K562 (cell line): ENCODE measurements around the gene TTYH2. TPM values are rescaled to one million over a fixed set of nuclear protein-coding genes. Genes with fewer than 3 reads are reported as not detected.
A peak's percentile ranks its signal among the peaks of the same experiment; 100 is the strongest.

Source experiments
- ATAC-seq: fragments of 200-7000 bp; cut with Tn5 transposase; 3 replicates; pipeline ENCODE4 v1.9.1; 2020; ENCODE audit warnings: moderate library complexity
- BruUV-seq: library from RNA; stranded (reverse); fragments of 400-500 nt; replicated peaks from 2 replicates; lab custom pipeline; 2021; lab: Mats Ljungman, UMichigan
- CTCF ChIA-PET: fragments of 300-600 bp; formaldehyde crosslinking; extraction: SDS; loops from one replicate; lab custom pipeline; 2021; ENCODE audit warnings: low intra/inter-chr PET ratio; lab: Yijun Ruan, JAX
- POLR2A ChIA-PET: fragments of 300-600, 350-650 bp; sonication (Branson Sonifier 250); formaldehyde crosslinking; extraction: SDS; loops from one replicate; lab custom pipeline; 2021; ENCODE audit warnings: antibody characterized with exemption, inconsistent platforms; lab: Yijun Ruan, JAX
- DNase-seq, 4 experiments: peaks; one replicate each; pipeline versions ENCODE4 v3.0.0 to v3.0.0-alpha.2; 2011 to 2018; ENCODE audit warnings: low spot score in 3 of 4, mixed read lengths in 3 of 4; ENCODE audit errors: extremely low read depth in 1 of 4
- FAIRE-seq: peaks from 2 replicates; lab custom pipeline; 2011; peaks lifted over from hg19 to GRCh38; lab: Jason Lieb, UNC
- H2AFZ ChIP-seq: 2 replicates; pipeline ENCODE4 v1.6.0; 2011; ENCODE audit warnings: low read depth, low read length, control low read depth, inconsistent platforms
- H3K27ac ChIP-seq: fragments of 200-600 bp; 3 replicates; pipeline ENCODE4 v1.8.0; 2011; ENCODE audit warnings: low read depth, mild to moderate bottlenecking, control low read depth, inconsistent platforms, low read length, moderate library complexity, mixed read lengths; ENCODE audit errors: extremely low read depth
- H3K27me3 ChIP-seq, 2 experiments: fragments of 300-600 bp in 1 of 2; 2 replicates in 1 of 2; 3 replicates in 1 of 2; pipeline versions ENCODE4 v1.6.0 to v1.8.0; 2011; ENCODE audit warnings: inconsistent platforms in 2 of 2, low read length in 2 of 2, mild to moderate bottlenecking in 1 of 2, mixed read lengths in 1 of 2, moderate library complexity in 1 of 2; ENCODE audit not compliant: control insufficient read depth in 2 of 2, insufficient read depth in 2 of 2
- H3K36me3 ChIP-seq: fragments of 300-600 bp; 3 replicates; pipeline ENCODE4 v1.8.0; 2011; ENCODE audit warnings: mild to moderate bottlenecking, low read length, inconsistent platforms; ENCODE audit not compliant: control insufficient read depth, insufficient read depth
- H3K4me1 ChIP-seq, 2 experiments: fragments of 200-600 bp in 1 of 2; replicated peaks in 1 of 2; 2 replicates in 1 of 2; 3 replicates in 1 of 2; pipeline versions ENCODE4 v1.5.1 to v1.8.0; 2011; ENCODE audit warnings: inconsistent platforms in 2 of 2, low read length in 2 of 2, mild to moderate bottlenecking in 1 of 2, mixed read lengths in 1 of 2, moderate library complexity in 1 of 2; ENCODE audit not compliant: control insufficient read depth in 2 of 2, insufficient read depth in 2 of 2
- H3K4me2 ChIP-seq: 2 replicates; pipeline ENCODE4 v1.6.1; 2011; ENCODE audit warnings: low read length, control low read depth, inconsistent platforms, mixed read lengths; ENCODE audit not compliant: insufficient read depth
- H3K4me3 ChIP-seq: fragments of 200-600 bp; sonication (generic), shearing (Covaris generic); 2 replicates; pipeline ENCODE4 v1.5.1; 2016; ENCODE audit warnings: control low read depth, inconsistent platforms
- H3K79me2 ChIP-seq: fragments of 200-600 bp; 3 replicates; pipeline ENCODE4 v1.8.0; 2011; ENCODE audit warnings: low read length, inconsistent platforms; ENCODE audit not compliant: control insufficient read depth, insufficient read depth
- H3K9ac ChIP-seq, 2 experiments: 2 replicates each; pipeline versions ENCODE4 v1.6.0 to v1.6.1; 2011; ENCODE audit warnings: low read depth in 2 of 2, low read length in 2 of 2, control low read depth in 1 of 2, inconsistent platforms in 1 of 2, mild to moderate bottlenecking in 1 of 2, mixed read lengths in 1 of 2; ENCODE audit not compliant: insufficient read depth in 1 of 2
- H3K9me1 ChIP-seq: one replicate; pipeline ENCODE4 v1.6.0; 2011; ENCODE audit warnings: inconsistent platforms, mild to moderate bottlenecking, low read length, moderate library complexity; ENCODE audit not compliant: control insufficient read depth, insufficient read depth
- H3K9me3 ChIP-seq: replicated peaks from 2 replicates; pipeline ENCODE4 v1.5.1; 2011; ENCODE audit warnings: low read depth, low read length, inconsistent platforms; ENCODE audit not compliant: control insufficient read depth, insufficient read depth
- H4K20me1 ChIP-seq: replicated peaks from 2 replicates; pipeline ENCODE4 v1.6.1; 2011; ENCODE audit warnings: low read length, inconsistent platforms, mixed read lengths; ENCODE audit not compliant: control insufficient read depth, insufficient read depth
- EP400 ChIP-seq: fragments of 450-650 bp; IDR thresholded peaks from 2 replicates; pipeline ENCODE4 v1.6.1; 2017; ENCODE audit warnings: antibody characterized with exemption, mild to moderate bottlenecking, moderate library complexity
- ERF ChIP-seq: fragments of 450-650 bp; formaldehyde crosslinking; IDR thresholded peaks from 2 replicates; pipeline ENCODE4 v1.4.0; 2020; ENCODE audit warnings: mild to moderate bottlenecking, mixed read lengths
- FOXA3 ChIP-seq, 2 experiments: fragments of 450-650 bp in 1 of 2; sonication (generic) in 1 of 2; formaldehyde crosslinking; IDR thresholded peaks in 1 of 2; conservative IDR thresholded peaks in 1 of 2; 2 replicates each; pipeline versions ENCODE4 v1.4.0 to v1.8.0; 2020 to 2022; ENCODE audit warnings: mild to moderate bottlenecking in 2 of 2, missing genetic modification reagents in 1 of 2
- MTA1 ChIP-seq: fragments of 450-650 bp; IDR thresholded peaks from 2 replicates; pipeline ENCODE4 v1.6.1; 2017; ENCODE audit warnings: borderline replicate concordance
- PRMT5 ChIP-seq: sonication (generic); formaldehyde crosslinking; IDR thresholded peaks from 2 replicates; pipeline ENCODE4 v1.5.0; 2020; ENCODE audit warnings: missing genetic modification reagents
- TEAD4 ChIP-seq, 2 experiments: sonication (generic) in 1 of 2; formaldehyde crosslinking in 1 of 2; IDR thresholded peaks; 2 replicates each; pipeline versions ENCODE4 v1.6.1 to v1.8.0; 2012 to 2022; ENCODE audit warnings: borderline replicate concordance in 1 of 2, inconsistent platforms in 1 of 2, low read length in 1 of 2, mild to moderate bottlenecking in 1 of 2, missing genetic modification reagents in 1 of 2
- WGBS: fragments of 100-300 bp; shearing (Covaris generic); methylation state at CpG from one replicate; pipeline ENCODE4 v1.1.6; 2016; ENCODE audit warnings: low coverage, mixed read lengths; ENCODE audit not compliant: insufficient coverage; ENCODE audit errors: missing lambda C conversion rate; 5-methylcytosine and 5-hydroxymethylcytosine counted together
- in situ Hi-C: fragments of 300-500 bp; cut with MboI; formaldehyde crosslinking; loops from 4 replicates; pipeline ENCODE4 v1.15.0; 2018; ENCODE audit warnings: inconsistent platforms, mixed read lengths
- intact Hi-C: fragments of 100-400 bp; cut with micrococcal nuclease; formaldehyde crosslinking; loops from 2 replicates; pipeline ENCODE4 v1.14.2; 2022
- polyA plus RNA-seq, 8 experiments: library from polyadenylated mRNA; depleted of rRNA in 4 of 8; stranded (reverse) in 5 of 8; unstranded in 3 of 8; fragments of >200 nt; fragmentation: Nextera tagmentation in 2 of 8; fragmentation: Illumina TruSeq in 1 of 8; extraction: Ambion mirVana in 2 of 8; extraction: Trizol in 1 of 8; gene quantifications; 2 replicates each; pipeline versions ENCODE4 v1.2.1 to v1.2.3, GENCODE V29; 2011 to 2014; ENCODE audit warnings: inconsistent platforms in 1 of 8, missing spikeins in 1 of 8
- total RNA-seq, 7 experiments: library from RNA; depleted of rRNA in 6 of 7; stranded (reverse); fragments of >200 nt in 6 of 7; fragmentation: Illumina TruSeq in 2 of 7; extraction: Trizol in 2 of 7; gene quantifications; 2 replicates each; pipeline versions ENCODE4 v1.2.1 to v1.2.3, GENCODE V29; 2011 to 2021; ENCODE audit warnings: low replicate concordance in 1 of 7
- TF ChIP-seq, protein P1 (sequence below): fragments of 450-650 bp; IDR thresholded peaks from 2 replicates; pipeline ENCODE4 v1.6.1; 2018; ENCODE audit not compliant: partially characterized antibody

TTYH2 gene
- total and polyA plus RNA-seq, 9 of the 15 experiments (the other 6 are each of a cell fraction or from before 2014, with no cell fraction given), result 0.03 to 2.0 (median 0.91) TPM

DNA sequence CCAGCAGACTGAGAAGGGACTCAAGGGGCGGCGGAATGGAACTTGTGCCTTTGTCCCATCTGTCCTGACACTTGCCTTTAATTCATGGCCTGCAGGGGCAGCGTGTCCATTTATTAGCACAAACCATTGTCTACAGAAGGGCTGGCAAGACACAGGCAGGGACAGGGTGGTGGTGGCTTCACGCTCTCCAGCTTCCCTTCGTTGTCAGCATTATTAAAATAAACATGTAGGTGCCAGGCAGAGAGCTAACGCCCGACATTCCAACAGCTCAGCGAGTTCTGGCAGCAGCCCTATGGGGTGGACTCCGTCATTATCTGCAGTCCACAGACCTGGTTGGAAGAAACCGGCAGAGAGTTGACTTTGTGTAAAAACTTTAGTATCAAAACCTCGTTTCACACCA lies 77.0 kb downstream of the TTYH2 start (continued):
- TF ChIP-seq TEAD4 (IDR thresholded peaks at IDR 0.05; ENCODE audit: low read length), result no peak
- no peak for TF ChIP-seq TEAD4 (CRISPR knock-in tag; IDR thresholded peaks at IDR 0.05; ENCODE audit: borderline replicate concordance)
- no peak for TF ChIP-seq MTA1
- TF ChIP-seq FOXA3 (CRISPR knock-in tag; conservative IDR thresholded peaks at IDR 0.05 in 1 of 2, IDR thresholded peaks at IDR 0.05 in 1 of 2), result no peak
- TF ChIP-seq EP400, result no peak

DNA sequence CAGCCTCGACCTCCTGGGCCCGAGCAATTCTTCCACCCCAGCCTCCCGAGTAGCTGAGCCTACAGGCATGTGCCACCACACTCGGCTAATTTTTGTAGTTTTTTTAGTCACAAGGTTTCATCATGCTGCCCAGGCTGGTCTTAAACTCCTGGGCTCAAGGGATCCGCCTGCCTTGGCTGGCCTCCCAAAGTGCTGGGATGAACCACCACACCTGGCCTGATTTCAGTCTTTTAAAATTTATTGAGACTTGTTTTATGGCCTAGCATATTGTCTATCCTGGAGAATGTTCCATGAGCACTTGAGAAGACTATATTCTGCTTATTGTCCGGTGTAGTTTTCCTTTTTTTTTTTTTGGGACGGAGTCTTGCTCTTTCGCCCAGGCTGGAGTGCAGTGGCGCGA lies 79.1 kb downstream of the TTYH2 start:
- ATAC-seq (no peak), FAIRE-seq (no peak)
- H3K4me3 ChIP-seq, result no peak overlapping the region
- H3K9ac ChIP-seq, result no peak overlapping the region
- no peak overlapping the region for H3K4me2 ChIP-seq
- POLR2A ChIA-PET, result interaction anchor here (1.6 kb wide), 1 partner anchor 10 kb away, joined by 6 read pairs; no protein-coding TSS in a partner anchor
- CTCF ChIA-PET, result no interaction called here
- H3K79me2 ChIP-seq, result no peaks in the 10 kb centered on the region
- peaks cover 22 to 30% of the 10 kb centered on the region in 2 experiments; a peak in 4 of 5 replicates for H3K4me1 ChIP-seq
- H3K36me3 ChIP-seq, result no peaks in the 10 kb centered on the region
- no peak for TF ChIP-seq ERF (CRISPR knock-in tag)
- TF ChIP-seq, protein P1, sequence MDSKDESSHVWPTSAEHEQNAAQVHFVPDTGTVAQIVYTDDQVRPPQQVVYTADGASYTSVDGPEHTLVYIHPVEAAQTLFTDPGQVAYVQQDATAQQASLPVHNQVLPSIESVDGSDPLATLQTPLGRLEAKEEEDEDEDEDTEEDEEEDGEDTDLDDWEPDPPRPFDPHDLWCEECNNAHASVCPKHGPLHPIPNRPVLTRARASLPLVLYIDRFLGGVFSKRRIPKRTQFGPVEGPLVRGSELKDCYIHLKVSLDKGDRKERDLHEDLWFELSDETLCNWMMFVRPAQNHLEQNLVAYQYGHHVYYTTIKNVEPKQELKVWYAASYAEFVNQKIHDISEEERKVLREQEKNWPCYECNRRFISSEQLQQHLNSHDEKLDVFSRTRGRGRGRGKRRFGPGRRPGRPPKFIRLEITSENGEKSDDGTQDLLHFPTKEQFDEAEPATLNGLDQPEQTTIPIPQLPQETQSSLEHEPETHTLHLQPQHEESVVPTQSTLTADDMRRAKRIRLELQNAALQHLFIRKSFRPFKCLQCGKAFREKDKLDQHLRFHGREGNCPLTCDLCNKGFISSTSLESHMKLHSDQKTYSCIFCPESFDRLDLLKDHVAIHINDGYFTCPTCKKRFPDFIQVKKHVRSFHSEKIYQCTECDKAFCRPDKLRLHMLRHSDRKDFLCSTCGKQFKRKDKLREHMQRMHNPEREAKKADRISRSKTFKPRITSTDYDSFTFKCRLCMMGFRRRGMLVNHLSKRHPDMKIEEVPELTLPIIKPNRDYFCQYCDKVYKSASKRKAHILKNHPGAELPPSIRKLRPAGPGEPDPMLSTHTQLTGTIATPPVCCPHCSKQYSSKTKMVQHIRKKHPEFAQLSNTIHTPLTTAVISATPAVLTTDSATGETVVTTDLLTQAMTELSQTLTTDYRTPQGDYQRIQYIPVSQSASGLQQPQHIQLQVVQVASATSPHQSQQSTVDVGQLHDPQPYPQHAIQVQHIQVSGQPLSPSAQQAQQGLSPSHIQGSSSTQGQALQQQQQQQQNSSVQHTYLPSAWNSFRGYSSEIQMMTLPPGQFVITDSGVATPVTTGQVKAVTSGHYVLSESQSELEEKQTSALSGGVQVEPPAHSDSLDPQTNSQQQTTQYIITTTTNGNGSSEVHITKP, result peak; percentile 19
- no peak for TF ChIP-seq PRMT5 (CRISPR knock-in tag)
- TF ChIP-seq, all 486 proteins: peak for 1
- in situ Hi-C loops (no loop called here), intact Hi-C loops (no loop called here)
- Histone ChIP-seq H2AFZ (no peak overlapping the region), H3K9me3 (no peaks in the 10 kb centered on the region), H3K9me1 (no peaks in the 10 kb centered on the region), H3K27me3 (no peaks in the 10 kb centered on the region), H4K20me1 (no peaks in the 10 kb centered on the region), H3K27ac (no peak overlapping the region)
- BruUV-seq, result no TSS peak
- 75% methylated on average over 3 of the region's 10 CpGs for WGBS
- no peak for DNase-seq
